K562 (cell line): ENCODE data around the gene FUT8. TPM values are rescaled to one million over a fixed set of nuclear protein-coding genes. Genes with fewer than 3 reads are reported as not detected.

Source experiments
- ATAC-seq: fragments of 200-7000 bp; cut with Tn5 transposase; 3 replicates; pipeline ENCODE4 v1.9.1; 2020; ENCODE audit warnings: moderate library complexity
- BruUV-seq: library from RNA; stranded (reverse); fragments of 400-500 nt; replicated peaks from 2 replicates; lab custom pipeline; 2021; lab: Mats Ljungman, UMichigan
- CTCF ChIA-PET: fragments of 300-600 bp; formaldehyde crosslinking; extraction: SDS; loops from one replicate; lab custom pipeline; 2021; ENCODE audit warnings: low intra/inter-chr PET ratio; lab: Yijun Ruan, JAX
- POLR2A ChIA-PET: fragments of 300-600, 350-650 bp; sonication (Branson Sonifier 250); formaldehyde crosslinking; extraction: SDS; loops from one replicate; lab custom pipeline; 2021; ENCODE audit warnings: antibody characterized with exemption, inconsistent platforms; lab: Yijun Ruan, JAX
- DNase-seq, 4 experiments: peaks; one replicate each; pipeline versions ENCODE4 v3.0.0 to v3.0.0-alpha.2; 2011 to 2018; ENCODE audit warnings: low spot score in 3 of 4, mixed read lengths in 3 of 4; ENCODE audit errors: extremely low read depth in 1 of 4
- FAIRE-seq: peaks from 2 replicates; lab custom pipeline; 2011; peaks lifted over from hg19 to GRCh38; lab: Jason Lieb, UNC
- H2AFZ ChIP-seq: 2 replicates; pipeline ENCODE4 v1.6.0; 2011; ENCODE audit warnings: low read depth, low read length, control low read depth, inconsistent platforms
- H3K27ac ChIP-seq: fragments of 200-600 bp; 3 replicates; pipeline ENCODE4 v1.8.0; 2011; ENCODE audit warnings: low read depth, mild to moderate bottlenecking, control low read depth, inconsistent platforms, low read length, moderate library complexity, mixed read lengths; ENCODE audit errors: extremely low read depth
- H3K27me3 ChIP-seq, 2 experiments: fragments of 300-600 bp in 1 of 2; 2 replicates in 1 of 2; 3 replicates in 1 of 2; pipeline versions ENCODE4 v1.6.0 to v1.8.0; 2011; ENCODE audit warnings: inconsistent platforms in 2 of 2, low read length in 2 of 2, mild to moderate bottlenecking in 1 of 2, mixed read lengths in 1 of 2, moderate library complexity in 1 of 2; ENCODE audit not compliant: control insufficient read depth in 2 of 2, insufficient read depth in 2 of 2
- H3K36me3 ChIP-seq: fragments of 300-600 bp; 3 replicates; pipeline ENCODE4 v1.8.0; 2011; ENCODE audit warnings: mild to moderate bottlenecking, low read length, inconsistent platforms; ENCODE audit not compliant: control insufficient read depth, insufficient read depth
- H3K4me1 ChIP-seq, 2 experiments: fragments of 200-600 bp in 1 of 2; replicated peaks in 1 of 2; 2 replicates in 1 of 2; 3 replicates in 1 of 2; pipeline versions ENCODE4 v1.5.1 to v1.8.0; 2011; ENCODE audit warnings: inconsistent platforms in 2 of 2, low read length in 2 of 2, mild to moderate bottlenecking in 1 of 2, mixed read lengths in 1 of 2, moderate library complexity in 1 of 2; ENCODE audit not compliant: control insufficient read depth in 2 of 2, insufficient read depth in 2 of 2
- H3K4me2 ChIP-seq: 2 replicates; pipeline ENCODE4 v1.6.1; 2011; ENCODE audit warnings: low read length, control low read depth, inconsistent platforms, mixed read lengths; ENCODE audit not compliant: insufficient read depth
- H3K4me3 ChIP-seq: fragments of 200-600 bp; sonication (generic), shearing (Covaris generic); 2 replicates; pipeline ENCODE4 v1.5.1; 2016; ENCODE audit warnings: control low read depth, inconsistent platforms
- H3K79me2 ChIP-seq: fragments of 200-600 bp; 3 replicates; pipeline ENCODE4 v1.8.0; 2011; ENCODE audit warnings: low read length, inconsistent platforms; ENCODE audit not compliant: control insufficient read depth, insufficient read depth
- H3K9ac ChIP-seq, 2 experiments: 2 replicates each; pipeline versions ENCODE4 v1.6.0 to v1.6.1; 2011; ENCODE audit warnings: low read depth in 2 of 2, low read length in 2 of 2, control low read depth in 1 of 2, inconsistent platforms in 1 of 2, mild to moderate bottlenecking in 1 of 2, mixed read lengths in 1 of 2; ENCODE audit not compliant: insufficient read depth in 1 of 2
- H3K9me1 ChIP-seq: one replicate; pipeline ENCODE4 v1.6.0; 2011; ENCODE audit warnings: inconsistent platforms, mild to moderate bottlenecking, low read length, moderate library complexity; ENCODE audit not compliant: control insufficient read depth, insufficient read depth
- H3K9me3 ChIP-seq: replicated peaks from 2 replicates; pipeline ENCODE4 v1.5.1; 2011; ENCODE audit warnings: low read depth, low read length, inconsistent platforms; ENCODE audit not compliant: control insufficient read depth, insufficient read depth
- H4K20me1 ChIP-seq: replicated peaks from 2 replicates; pipeline ENCODE4 v1.6.1; 2011; ENCODE audit warnings: low read length, inconsistent platforms, mixed read lengths; ENCODE audit not compliant: control insufficient read depth, insufficient read depth
- BDP1 ChIP-seq: IDR thresholded peaks from 3 replicates; pipeline ENCODE4 v1.6.1; 2011; ENCODE audit not compliant: insufficient read length, insufficient read depth
- KDM2B ChIP-seq: fragments of 250-450 bp; sonication (Bioruptor Pico); IDR thresholded peaks from 2 replicates; pipeline ENCODE4 v1.8.0; 2021; ENCODE audit warnings: mild to moderate bottlenecking, moderate library complexity
- MAFG ChIP-seq: fragments of 450-650 bp; conservative IDR thresholded peaks from 2 replicates; pipeline ENCODE4 v1.6.1; 2016; ENCODE audit warnings: missing genetic modification characterization, missing compliant biosample characterization
- PCBP1 ChIP-seq: fragments of 200-400 bp; formaldehyde crosslinking; IDR thresholded peaks from 2 replicates; pipeline ENCODE4 v1.6.1; 2018; ENCODE audit warnings: mild to moderate bottlenecking, low read depth, low read length; ENCODE audit not compliant: poor library complexity, severe bottlenecking
- TCF3 ChIP-seq: sonication (generic); formaldehyde crosslinking; IDR thresholded peaks from 2 replicates; pipeline ENCODE4 v1.4.0; 2020; ENCODE audit warnings: mild to moderate bottlenecking, missing genetic modification reagents
- TEAD2 ChIP-seq: fragments of 450-650 bp; IDR thresholded peaks from 2 replicates; pipeline ENCODE4 v1.6.1; 2016; ENCODE audit warnings: missing genetic modification characterization, control low read depth, missing compliant biosample characterization
- ZNF77 ChIP-seq: fragments of 250-450 bp; sonication (Bioruptor Pico); IDR thresholded peaks from 2 replicates; pipeline ENCODE4 v1.5.0; 2020
- WGBS: fragments of 100-300 bp; shearing (Covaris generic); methylation state at CpG from one replicate; pipeline ENCODE4 v1.1.6; 2016; ENCODE audit warnings: low coverage, mixed read lengths; ENCODE audit not compliant: insufficient coverage; ENCODE audit errors: missing lambda C conversion rate; 5-methylcytosine and 5-hydroxymethylcytosine counted together
- in situ Hi-C: fragments of 300-500 bp; cut with MboI; formaldehyde crosslinking; loops from 4 replicates; pipeline ENCODE4 v1.15.0; 2018; ENCODE audit warnings: inconsistent platforms, mixed read lengths
- intact Hi-C: fragments of 100-400 bp; cut with micrococcal nuclease; formaldehyde crosslinking; loops from 2 replicates; pipeline ENCODE4 v1.14.2; 2022
- polyA plus RNA-seq, 8 experiments: library from polyadenylated mRNA; depleted of rRNA in 4 of 8; stranded (reverse) in 5 of 8; unstranded in 3 of 8; fragments of >200 nt; fragmentation: Nextera tagmentation in 2 of 8; fragmentation: Illumina TruSeq in 1 of 8; extraction: Ambion mirVana in 2 of 8; extraction: Trizol in 1 of 8; gene quantifications; 2 replicates each; pipeline versions ENCODE4 v1.2.1 to v1.2.3, GENCODE V29; 2011 to 2014; ENCODE audit warnings: inconsistent platforms in 1 of 8, missing spikeins in 1 of 8
- total RNA-seq, 7 experiments: library from RNA; depleted of rRNA in 6 of 7; stranded (reverse); fragments of >200 nt in 6 of 7; fragmentation: Illumina TruSeq in 2 of 7; extraction: Trizol in 2 of 7; gene quantifications; 2 replicates each; pipeline versions ENCODE4 v1.2.1 to v1.2.3, GENCODE V29; 2011 to 2021; ENCODE audit warnings: low replicate concordance in 1 of 7
- TF ChIP-seq, protein P1 (sequence below), 2 experiments: IDR thresholded peaks; 2 replicates each; pipeline ENCODE4 v1.6.1; 2012; ENCODE audit warnings: improper control_type of control experiment in 2 of 2, low read depth in 2 of 2, low read length in 2 of 2, borderline replicate concordance in 1 of 2

FUT8 gene
- total and polyA plus RNA-seq, 9 of the 15 experiments (the other 6 are each of a cell fraction or from before 2014, with no cell fraction given): 4.1 to 15.2 (median 7.8) TPM

DNA sequence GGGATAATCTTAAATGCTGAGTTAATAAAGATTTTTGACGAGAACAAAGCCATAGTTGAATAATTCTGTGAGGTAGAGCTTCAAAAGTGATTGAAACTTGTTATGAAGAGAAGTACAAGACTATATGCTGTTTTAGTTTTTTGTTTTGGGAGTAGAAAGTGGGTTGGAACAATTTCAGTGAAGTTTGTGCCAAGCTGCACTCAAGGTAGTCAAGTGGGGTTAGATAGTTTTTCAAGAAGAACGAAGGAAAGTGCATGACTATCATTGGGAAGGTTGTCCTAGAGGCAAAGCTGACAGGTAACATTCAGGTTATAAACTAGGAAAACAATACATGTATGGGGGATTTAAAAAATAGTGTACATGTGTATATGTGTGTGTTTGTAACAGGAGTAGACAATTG, 16.2 kb downstream of the FUT8 start:
- no peak overlapping the region for H3K4me2 ChIP-seq
- intact Hi-C loops: no loop called here
- peak overlapping the region; percentile 28; the same call in 1 of the 3 replicates for H3K27ac ChIP-seq
- no peaks in the 10 kb centered on the region for H4K20me1 ChIP-seq
- DNase-seq (no peak), FAIRE-seq (peak; percentile 61), ATAC-seq (no peak)
- H3K36me3 ChIP-seq: no peaks in the 10 kb centered on the region
- no peak overlapping the region for H3K4me3 ChIP-seq
- TF ChIP-seq TEAD2 (tag) (no peak), MAFG (no peak), BDP1 (no peak), PCBP1 (no peak), TCF3 (CRISPR knock-in tag) (no peak), ZNF77 (CRISPR knock-in tag) (no peak), KDM2B (CRISPR knock-in tag) (no peak)
- TF ChIP-seq, protein P1, sequence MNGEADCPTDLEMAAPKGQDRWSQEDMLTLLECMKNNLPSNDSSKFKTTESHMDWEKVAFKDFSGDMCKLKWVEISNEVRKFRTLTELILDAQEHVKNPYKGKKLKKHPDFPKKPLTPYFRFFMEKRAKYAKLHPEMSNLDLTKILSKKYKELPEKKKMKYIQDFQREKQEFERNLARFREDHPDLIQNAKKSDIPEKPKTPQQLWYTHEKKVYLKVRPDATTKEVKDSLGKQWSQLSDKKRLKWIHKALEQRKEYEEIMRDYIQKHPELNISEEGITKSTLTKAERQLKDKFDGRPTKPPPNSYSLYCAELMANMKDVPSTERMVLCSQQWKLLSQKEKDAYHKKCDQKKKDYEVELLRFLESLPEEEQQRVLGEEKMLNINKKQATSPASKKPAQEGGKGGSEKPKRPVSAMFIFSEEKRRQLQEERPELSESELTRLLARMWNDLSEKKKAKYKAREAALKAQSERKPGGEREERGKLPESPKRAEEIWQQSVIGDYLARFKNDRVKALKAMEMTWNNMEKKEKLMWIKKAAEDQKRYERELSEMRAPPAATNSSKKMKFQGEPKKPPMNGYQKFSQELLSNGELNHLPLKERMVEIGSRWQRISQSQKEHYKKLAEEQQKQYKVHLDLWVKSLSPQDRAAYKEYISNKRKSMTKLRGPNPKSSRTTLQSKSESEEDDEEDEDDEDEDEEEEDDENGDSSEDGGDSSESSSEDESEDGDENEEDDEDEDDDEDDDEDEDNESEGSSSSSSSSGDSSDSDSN (IDR thresholded peaks at IDR 0.05; ENCODE audit: borderline replicate concordance in 1 of 2, low read depth in 2 of 2, low read length in 2 of 2): no peak
- H3K4me1 ChIP-seq: peaks cover 2 to 4% of the 10 kb centered on the region in 2 experiments; a peak in 3 of 5 replicates
- H3K9me1 ChIP-seq: no peaks in the 10 kb centered on the region
- POLR2A ChIA-PET: interaction anchor here (0.6 to 1.0 kb wide), 2 partner anchors 8 to 12 kb away, joined by 3 to 5 read pairs; no protein-coding TSS in a partner anchor
- no peaks in the 10 kb centered on the region for H3K27me3 ChIP-seq
- H3K79me2 ChIP-seq: peaks cover 45% of the 10 kb centered on the region
- CTCF ChIA-PET: no interaction called here
- H3K9me3 ChIP-seq: no peaks in the 10 kb centered on the region
- BruUV-seq: no TSS peak
- in situ Hi-C loops: no loop called here
- WGBS: 44% methylated on average over 2 of the region's 2 CpGs
- H2AFZ ChIP-seq: peak overlapping the region; percentile 44; the same call in 1 of the 2 replicates
- no peak overlapping the region; a peak in 1 of 4 replicates for H3K9ac ChIP-seq
